Measurements from ENCODE around the gene SHC3. TPM values are rescaled to one million over a fixed set of nuclear protein-coding genes. Genes with fewer than 3 reads are reported as not detected.

SHC3 gene
- total RNA-seq, 1 experiment from 2014 or later: 0.27 TPM

DNA sequence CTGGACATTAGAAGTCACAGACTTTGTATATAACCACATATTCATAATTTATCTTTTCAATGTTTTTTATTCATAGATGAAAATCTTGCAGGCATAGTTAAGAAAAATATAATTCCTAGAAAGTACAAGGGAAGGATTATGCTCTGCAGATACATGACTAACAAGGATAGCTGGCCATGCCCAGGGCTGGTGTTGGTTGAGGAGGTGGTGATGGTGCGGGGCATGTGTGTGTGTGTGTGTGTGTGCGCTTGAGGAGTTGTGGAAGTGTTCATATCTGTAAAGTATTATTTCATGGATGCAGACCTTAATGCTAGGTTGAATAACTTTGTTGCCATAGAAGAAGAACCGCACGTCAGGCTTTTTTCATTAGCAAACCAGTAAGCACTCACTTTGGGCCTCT is 186.1 kb downstream of the SHC3 start (continued):
- TF ChIP-seq, protein P1, sequence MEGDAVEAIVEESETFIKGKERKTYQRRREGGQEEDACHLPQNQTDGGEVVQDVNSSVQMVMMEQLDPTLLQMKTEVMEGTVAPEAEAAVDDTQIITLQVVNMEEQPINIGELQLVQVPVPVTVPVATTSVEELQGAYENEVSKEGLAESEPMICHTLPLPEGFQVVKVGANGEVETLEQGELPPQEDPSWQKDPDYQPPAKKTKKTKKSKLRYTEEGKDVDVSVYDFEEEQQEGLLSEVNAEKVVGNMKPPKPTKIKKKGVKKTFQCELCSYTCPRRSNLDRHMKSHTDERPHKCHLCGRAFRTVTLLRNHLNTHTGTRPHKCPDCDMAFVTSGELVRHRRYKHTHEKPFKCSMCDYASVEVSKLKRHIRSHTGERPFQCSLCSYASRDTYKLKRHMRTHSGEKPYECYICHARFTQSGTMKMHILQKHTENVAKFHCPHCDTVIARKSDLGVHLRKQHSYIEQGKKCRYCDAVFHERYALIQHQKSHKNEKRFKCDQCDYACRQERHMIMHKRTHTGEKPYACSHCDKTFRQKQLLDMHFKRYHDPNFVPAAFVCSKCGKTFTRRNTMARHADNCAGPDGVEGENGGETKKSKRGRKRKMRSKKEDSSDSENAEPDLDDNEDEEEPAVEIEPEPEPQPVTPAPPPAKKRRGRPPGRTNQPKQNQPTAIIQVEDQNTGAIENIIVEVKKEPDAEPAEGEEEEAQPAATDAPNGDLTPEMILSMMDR (IDR thresholded peaks at IDR 0.05 in 2 of 3, conservative IDR thresholded peaks at IDR 0.05 in 1 of 3; ENCODE audit: borderline replicate concordance in 1 of 3, insufficient read depth in 1 of 3, low read depth in 2 of 3, low read length in 2 of 3): no peak
- TF ChIP-seq YY1 (IDR thresholded peaks at IDR 0.05; ENCODE audit: extremely low read depth, insufficient replicate concordance, low read depth, low read length) (no peak), TCF7L2 (IDR thresholded peaks at IDR 0.05; ENCODE audit: borderline replicate concordance, extremely low read depth, insufficient read depth, insufficient read length) (no peak), POLR2A (IDR thresholded peaks at IDR 0.05; ENCODE audit: borderline replicate concordance, extremely low read depth, insufficient read depth, insufficient read length) (no peak), EZH2phosphoT487 (IDR thresholded peaks at IDR 0.05; ENCODE audit: borderline replicate concordance) (no peak)

DNA sequence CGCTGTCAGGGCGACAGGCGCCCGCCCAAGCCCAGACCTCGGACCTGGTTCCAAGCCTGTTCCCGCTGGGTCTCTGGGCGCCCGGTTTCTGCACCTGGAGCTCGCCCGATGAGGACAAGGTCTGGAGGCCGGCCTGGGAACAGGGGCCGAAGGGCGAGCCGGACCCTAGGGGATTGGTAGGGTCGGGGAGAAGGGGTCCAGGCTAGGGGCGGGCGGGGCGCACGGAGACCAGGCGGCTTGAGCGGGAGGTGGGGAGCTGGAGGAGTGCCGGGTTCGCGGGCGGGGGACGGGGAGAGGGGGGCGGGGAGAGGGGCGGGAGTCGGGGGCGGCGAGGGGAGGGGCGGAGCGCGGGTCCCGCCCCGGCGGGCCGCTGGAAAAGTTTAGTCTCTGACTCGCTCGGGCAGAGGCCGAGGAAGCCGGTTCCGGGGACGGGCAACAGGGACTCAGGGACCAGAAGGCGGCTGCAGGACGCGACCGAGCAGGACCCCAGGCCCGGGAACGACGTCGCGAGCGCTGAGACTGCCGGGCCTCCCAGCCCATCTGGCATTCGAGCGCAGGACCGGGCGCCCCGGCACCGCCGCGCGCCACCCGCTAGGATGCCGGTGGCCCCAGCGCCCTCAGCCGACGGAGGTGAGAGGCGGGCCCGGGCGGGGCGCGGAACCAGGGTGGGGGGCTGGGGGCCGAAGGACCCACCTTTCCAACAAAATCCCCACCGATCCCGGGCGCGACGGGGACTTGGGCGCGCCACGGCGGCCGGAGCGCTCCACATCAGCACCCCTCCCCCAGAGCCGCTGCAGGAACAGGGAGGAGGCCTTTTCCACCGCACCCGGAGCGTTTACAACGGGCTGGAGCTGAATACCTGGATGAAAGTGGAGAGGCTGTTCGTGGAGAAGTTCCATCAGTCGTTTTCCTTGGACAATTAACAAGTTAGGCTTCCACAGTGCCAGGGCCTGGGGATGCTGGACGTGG is 187.3 kb downstream of the SHC3 start, which contains the start of gene S1PR3:
Gene S1PR3 (plus strand): TSS at position 403 of the 969 bp plus-strand sequence. CDS start 9,733 bp downstream, outside the sequence.
- Histone ChIP-seq H3K27ac (ENCODE audit: low read depth, low read length) (no peak within 1 kb of the TSS), H3K9me2 (ENCODE audit: insufficient read depth) (no peaks in the 10 kb centered on the region), H3K36me3 (ENCODE audit: control insufficient read depth in 1 of 2, insufficient read depth in 2 of 2, low read length in 2 of 2) (no peaks in the 10 kb centered on the region), H3K9me3 (ENCODE audit: control insufficient read depth in 1 of 2, insufficient read depth in 1 of 2, low read depth in 1 of 2, low read length in 2 of 2) (no peaks in the 10 kb centered on the region), H2AFZ (ENCODE audit: low read depth, low read length, poor library complexity, severe bottlenecking) (no peak within 1 kb of the TSS), H4K20me1 (ENCODE audit: insufficient read depth) (no peaks in the 10 kb centered on the region), H3K27me3 (ENCODE audit: insufficient read depth, low read length) (no peaks in the 10 kb centered on the region), H3K9ac (ENCODE audit: low read length) (no peak within 1 kb of the TSS), H3K4me2 (ENCODE audit: low read length) (no peak within 1 kb of the TSS), H3K4me3 (replicated peaks in 1 of 2; ENCODE audit: low read depth in 1 of 2, low read length in 2 of 2) (no peak within 1 kb of the TSS), H3K4me1 (ENCODE audit: control insufficient read depth in 1 of 2, insufficient read depth in 2 of 2, low read length in 2 of 2) (no peaks in the 10 kb centered on the region), H3K79me2 (ENCODE audit: insufficient read depth, low read length) (no peaks in the 10 kb centered on the region)
- RAD21 ChIA-PET (ENCODE audit: low non-redundant PET in 1 of 2, low total read pairs in 2 of 2, uncharacterized antibody in 2 of 2, unreplicated experiment in 2 of 2): no interaction called here
- no peak for ATAC-seq
- DNase-seq (ENCODE audit: low read depth, low spot score): no peak
- POLR2A ChIA-PET: no interaction called here
- no TSS peak for BruUV-seq (replicated peaks)
- CTCF ChIA-PET: no interaction called here
- intact Hi-C loops (cut with micrococcal nuclease): no loop called here
- no peak for TF ChIP-seq CBX3 (IDR thresholded peaks at IDR 0.05; ENCODE audit: low read depth)
- TF ChIP-seq ELF1 (IDR thresholded peaks at IDR 0.05; ENCODE audit: borderline replicate concordance, low read depth): no peak
- no peak for TF ChIP-seq FOSL1 (IDR thresholded peaks at IDR 0.05; ENCODE audit: low read depth)
- no peak for TF ChIP-seq SP1 (IDR thresholded peaks at IDR 0.05; ENCODE audit: low read depth)
- TF ChIP-seq, protein P1 (IDR thresholded peaks at IDR 0.05 in 2 of 3, conservative IDR thresholded peaks at IDR 0.05 in 1 of 3; ENCODE audit: borderline replicate concordance in 1 of 3, insufficient read depth in 1 of 3, low read depth in 2 of 3, low read length in 2 of 3): no peak
- TF ChIP-seq, protein P2, sequence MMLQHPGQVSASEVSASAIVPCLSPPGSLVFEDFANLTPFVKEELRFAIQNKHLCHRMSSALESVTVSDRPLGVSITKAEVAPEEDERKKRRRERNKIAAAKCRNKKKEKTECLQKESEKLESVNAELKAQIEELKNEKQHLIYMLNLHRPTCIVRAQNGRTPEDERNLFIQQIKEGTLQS (IDR thresholded peaks at IDR 0.05): no peak
- TF ChIP-seq, protein P3, sequence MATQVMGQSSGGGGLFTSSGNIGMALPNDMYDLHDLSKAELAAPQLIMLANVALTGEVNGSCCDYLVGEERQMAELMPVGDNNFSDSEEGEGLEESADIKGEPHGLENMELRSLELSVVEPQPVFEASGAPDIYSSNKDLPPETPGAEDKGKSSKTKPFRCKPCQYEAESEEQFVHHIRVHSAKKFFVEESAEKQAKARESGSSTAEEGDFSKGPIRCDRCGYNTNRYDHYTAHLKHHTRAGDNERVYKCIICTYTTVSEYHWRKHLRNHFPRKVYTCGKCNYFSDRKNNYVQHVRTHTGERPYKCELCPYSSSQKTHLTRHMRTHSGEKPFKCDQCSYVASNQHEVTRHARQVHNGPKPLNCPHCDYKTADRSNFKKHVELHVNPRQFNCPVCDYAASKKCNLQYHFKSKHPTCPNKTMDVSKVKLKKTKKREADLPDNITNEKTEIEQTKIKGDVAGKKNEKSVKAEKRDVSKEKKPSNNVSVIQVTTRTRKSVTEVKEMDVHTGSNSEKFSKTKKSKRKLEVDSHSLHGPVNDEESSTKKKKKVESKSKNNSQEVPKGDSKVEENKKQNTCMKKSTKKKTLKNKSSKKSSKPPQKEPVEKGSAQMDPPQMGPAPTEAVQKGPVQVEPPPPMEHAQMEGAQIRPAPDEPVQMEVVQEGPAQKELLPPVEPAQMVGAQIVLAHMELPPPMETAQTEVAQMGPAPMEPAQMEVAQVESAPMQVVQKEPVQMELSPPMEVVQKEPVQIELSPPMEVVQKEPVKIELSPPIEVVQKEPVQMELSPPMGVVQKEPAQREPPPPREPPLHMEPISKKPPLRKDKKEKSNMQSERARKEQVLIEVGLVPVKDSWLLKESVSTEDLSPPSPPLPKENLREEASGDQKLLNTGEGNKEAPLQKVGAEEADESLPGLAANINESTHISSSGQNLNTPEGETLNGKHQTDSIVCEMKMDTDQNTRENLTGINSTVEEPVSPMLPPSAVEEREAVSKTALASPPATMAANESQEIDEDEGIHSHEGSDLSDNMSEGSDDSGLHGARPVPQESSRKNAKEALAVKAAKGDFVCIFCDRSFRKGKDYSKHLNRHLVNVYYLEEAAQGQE (IDR thresholded peaks at IDR 0.05; ENCODE audit: low read depth): no peak
- TF ChIP-seq, protein P4, sequence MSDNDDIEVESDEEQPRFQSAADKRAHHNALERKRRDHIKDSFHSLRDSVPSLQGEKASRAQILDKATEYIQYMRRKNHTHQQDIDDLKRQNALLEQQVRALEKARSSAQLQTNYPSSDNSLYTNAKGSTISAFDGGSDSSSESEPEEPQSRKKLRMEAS (IDR thresholded peaks at IDR 0.05): no peak
- TF ChIP-seq ZNF274 (IDR thresholded peaks at IDR 0.05; ENCODE audit: low read depth, low read length): no peak
- TF ChIP-seq CEBPB (IDR thresholded peaks at IDR 0.05; ENCODE audit: low read depth): no peak
- no peak for TF ChIP-seq SIN3A (IDR thresholded peaks at IDR 0.05; ENCODE audit: low read depth)
- no peak for TF ChIP-seq TCF7L2 (IDR thresholded peaks at IDR 0.05; ENCODE audit: borderline replicate concordance, extremely low read depth, insufficient read depth, insufficient read length)

Measured in HCT116 (cell line).